ENCODE measurements around the gene ST6GAL2.

Gene ST6GAL2

DNA sequence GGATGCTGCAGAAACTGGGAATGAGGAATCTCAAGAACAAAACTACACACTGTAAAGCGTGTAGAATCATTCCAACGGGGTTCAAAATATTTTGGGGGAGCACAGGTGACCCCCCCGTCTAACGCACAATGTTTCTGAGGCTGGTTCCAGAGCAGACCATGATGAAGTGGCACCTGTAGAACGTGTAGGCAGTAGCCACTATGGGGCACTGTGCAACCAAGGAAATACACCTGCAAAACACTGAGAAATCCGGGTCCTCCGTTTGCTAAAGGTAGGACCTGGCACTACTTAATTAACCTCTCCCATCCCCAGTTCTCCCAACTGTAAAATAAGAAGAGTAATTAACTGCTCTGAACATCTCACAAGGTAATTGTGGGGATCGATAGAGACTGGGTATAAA, 22.6 kb downstream of the ST6GAL2 start:
- no peak for DNase-seq (ENCODE audit: low read depth)

DNA sequence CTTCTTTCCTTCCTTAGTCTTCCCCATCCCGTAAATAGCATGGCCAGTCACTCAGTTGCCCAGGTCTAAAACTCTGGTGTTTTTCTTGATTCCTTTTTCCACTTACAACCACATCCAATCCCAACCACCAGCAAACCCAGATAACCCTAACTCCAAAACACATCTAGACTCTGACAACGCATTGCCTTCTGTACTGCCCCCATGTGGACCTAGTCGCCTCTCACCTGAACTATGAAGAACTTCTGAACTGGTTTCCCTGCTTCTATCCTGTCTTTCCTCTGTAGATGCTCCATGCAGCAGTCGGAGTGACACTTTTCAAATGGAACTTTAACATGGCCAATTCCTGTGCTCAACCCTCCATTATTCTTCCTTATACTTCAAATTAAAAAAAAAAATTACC, 26.5 kb downstream of the ST6GAL2 start:
- no peak for DNase-seq (ENCODE audit: low read depth)

DNA sequence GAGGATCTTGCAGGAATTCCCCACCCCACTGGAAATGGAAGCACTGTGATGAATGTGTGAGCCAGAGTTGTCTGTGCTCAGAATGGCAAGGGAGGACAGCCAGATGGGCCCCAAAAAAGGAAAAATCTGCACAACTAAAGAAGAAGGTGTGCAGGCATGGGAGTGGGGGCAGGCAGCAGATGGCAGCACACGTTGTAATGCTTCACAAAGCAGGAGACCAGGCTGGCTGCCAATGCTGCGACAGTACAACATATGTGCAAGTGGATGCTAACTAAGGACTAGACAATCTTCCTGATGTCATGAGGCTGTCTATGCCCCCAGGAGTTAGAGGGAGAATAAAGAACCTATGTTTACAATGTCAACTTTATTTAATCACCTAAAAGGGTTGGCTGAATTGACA, 27.2 kb downstream of the ST6GAL2 start:
- DNase-seq (ENCODE audit: low read depth): no peak

DNA sequence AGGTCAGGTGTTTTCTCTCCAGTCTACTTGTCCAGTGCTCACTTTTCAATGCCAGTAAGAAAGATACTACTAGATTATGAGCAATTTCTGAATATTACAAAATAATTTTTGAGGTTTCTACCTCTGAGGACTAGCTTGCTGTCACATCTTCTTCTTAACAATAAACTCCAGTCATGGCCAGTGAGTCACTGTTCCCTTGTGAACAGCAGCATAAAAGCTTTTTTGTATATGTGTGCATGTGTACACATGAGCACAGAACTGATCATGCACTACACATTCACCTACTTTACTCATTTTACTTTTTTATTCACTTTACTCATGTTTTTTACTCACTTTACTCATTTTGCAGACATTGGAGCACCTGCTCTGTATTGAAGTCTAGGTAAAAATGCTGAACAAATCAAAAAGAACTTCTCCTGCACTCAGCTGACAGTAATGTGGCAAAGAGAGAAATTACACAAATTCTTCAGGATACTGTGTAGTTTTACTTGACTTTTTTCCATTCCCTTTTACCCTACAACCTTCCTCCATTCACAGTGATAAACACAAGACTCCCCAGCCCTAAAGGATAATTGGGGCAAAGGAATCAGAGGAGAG, 28.0 kb downstream of the ST6GAL2 start:
- no peak for DNase-seq (ENCODE audit: low read depth)

DNA sequence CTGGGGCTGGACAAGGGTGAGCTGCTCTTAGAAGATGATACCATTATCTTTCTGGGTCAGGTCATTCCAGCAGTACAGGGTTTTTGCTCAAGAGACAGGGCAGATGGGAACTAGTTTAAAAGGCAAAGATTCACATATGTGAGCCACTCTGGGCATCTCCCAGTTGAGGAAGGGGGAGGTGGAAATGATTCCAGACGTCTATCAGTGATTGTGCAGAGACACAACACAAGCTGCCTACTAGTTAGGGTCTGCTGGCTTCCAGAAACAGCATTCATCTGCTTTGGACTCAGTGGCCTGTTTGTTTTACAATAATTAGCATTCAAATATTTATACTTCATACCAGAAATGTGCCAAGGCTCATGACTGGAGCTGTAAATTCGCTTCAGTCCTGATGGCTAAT, 32.3 kb downstream of the ST6GAL2 start:
- DNase-seq (ENCODE audit: low read depth): no peak

DNA sequence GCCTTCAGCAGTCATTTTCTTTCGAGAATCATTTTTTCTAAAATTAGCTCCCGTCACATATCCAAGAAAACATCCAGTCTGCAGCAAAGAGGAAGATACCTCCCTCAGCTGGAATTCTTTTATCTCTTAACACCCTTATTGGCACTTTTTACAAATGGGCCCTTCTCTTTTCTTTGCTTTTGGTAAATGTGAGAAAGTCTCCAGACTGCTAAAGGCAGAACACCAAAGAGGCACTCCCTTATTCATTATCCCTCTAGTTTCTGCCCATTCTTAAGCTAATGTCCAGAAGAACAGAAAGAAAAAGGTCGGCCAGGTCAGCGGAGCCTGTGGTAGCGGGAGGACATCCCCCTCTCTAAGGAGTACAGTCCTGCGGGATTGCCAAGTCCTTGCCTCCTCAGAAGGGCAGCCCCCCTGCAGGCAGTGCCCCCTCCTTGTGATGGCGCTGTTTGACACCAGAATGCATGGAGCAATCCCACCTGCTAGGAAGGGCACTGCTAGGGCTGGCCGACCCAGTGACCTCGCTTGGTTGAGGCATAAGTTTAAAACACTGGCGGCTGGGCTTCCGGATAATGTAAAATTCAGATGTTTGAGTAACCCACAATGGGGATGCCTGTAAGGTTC, 34.0 kb downstream of the ST6GAL2 start:
- DNase-seq (ENCODE audit: low read depth): no peak

DNA sequence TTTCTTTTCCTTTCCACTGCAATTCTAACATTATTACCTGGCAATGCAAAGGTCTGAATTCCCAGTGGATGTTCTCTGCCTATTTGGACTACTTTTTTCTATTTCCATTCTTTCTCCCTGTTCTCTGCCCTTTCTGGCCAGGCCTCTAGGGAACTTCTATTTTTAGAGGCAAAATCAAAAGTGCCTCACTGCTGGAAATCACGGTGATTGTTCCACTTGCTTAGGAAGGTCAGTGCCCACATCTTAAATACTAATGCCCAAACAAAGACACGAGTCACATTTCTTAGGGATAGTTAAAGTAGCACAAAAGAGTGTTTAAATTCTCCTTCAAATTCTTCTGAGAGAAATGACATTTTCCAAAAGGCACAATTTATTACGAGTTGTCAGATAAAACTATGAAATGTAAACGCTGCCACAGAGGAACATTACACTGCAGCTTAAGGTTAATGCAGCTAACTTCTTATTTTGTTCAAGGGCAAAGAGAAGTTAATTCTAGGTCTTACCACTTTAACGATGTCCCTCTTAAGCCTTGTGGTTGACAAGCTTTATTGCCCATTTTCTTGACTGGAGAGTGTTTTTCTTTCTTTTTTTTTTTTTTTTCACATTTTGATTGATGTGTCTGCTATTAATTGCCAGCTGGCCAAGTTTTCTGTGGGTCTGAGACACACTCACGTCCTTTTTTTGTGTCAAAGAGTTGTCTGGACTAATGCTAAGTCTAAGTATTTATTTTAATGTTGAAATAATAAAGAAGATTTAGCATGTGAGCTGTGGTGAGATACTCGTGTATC, 34.7 kb downstream of the ST6GAL2 start:
- no peak for DNase-seq (ENCODE audit: low read depth)

DNA sequence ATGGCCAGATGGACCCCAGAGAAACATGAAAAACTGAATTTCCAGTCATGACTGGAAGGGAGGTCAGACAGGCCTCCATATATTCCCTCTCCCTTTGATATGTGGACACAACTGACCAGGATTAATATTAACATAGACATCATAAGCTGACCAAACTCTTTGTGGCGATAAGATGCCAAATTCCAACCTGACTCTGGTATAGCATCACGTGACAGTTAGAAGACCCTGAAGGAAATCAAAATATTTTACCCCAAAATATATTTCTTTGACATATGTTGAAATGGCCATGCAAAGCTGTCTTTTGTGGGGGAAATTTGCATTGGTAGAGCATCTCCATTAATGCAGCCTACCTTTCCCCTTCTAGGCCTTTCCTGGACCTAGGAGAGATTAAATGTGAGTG, 36.7 kb downstream of the ST6GAL2 start:
- no peak for DNase-seq (ENCODE audit: low read depth)

DNA sequence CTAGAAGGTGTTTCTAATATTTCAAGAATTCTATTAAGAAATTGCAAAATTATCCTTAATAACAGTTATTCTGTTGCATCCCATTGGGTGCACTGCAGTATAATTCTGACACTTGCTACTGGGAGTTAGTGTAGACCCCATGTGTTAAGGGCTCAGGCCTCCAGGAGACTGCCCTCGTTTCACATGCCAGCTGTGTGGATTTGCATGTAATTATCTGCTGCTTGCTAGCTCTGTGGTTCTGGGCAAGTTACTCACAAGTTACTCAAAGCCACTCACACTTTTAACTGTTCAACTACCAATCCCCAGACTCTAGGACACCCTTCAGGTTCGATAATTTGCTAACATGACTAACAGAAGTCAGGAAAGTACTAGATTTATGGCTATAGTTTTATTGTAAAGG, 38.6 kb downstream of the ST6GAL2 start:
- no peak for DNase-seq (ENCODE audit: low read depth)

DNA sequence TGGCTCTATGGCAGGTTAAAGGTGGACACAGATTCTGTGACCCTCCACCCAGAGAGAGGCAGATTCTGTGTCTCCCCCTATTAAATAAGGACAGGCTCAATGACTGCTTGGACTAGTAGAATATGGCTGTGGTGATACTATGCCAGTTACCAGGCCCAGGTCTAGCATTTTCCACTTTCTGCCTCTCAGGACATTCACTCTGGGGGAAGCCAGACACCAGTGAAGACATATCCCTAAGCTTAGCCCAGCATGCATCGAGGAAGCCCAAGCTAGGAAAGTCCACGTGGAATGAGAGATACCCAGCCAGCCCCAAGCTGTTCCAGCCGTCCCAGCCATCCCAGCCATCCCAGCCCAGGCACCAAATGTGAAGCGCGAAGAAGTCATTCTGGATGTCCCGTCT, 40.3 kb downstream of the ST6GAL2 start:
- no peak for DNase-seq (ENCODE audit: low read depth)

DNA sequence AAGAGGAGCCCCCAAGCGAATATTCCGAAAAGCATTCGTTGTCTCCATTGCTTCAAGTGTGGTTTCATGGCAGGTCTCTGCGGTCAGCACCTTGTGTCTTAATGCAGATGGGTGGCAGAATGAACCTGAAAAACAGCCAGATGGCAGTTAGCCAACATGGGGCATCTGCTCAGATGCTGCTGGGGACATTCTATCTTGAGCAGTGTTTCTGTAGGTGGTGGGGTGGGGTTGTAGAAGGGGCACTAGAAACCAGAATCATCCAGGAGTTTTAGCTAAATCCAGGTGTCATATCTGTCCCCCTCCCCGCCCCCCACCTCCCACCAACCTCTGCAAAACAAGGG, 42.1 kb downstream of the ST6GAL2 start:
- no peak for DNase-seq (ENCODE audit: low read depth)

DNA sequence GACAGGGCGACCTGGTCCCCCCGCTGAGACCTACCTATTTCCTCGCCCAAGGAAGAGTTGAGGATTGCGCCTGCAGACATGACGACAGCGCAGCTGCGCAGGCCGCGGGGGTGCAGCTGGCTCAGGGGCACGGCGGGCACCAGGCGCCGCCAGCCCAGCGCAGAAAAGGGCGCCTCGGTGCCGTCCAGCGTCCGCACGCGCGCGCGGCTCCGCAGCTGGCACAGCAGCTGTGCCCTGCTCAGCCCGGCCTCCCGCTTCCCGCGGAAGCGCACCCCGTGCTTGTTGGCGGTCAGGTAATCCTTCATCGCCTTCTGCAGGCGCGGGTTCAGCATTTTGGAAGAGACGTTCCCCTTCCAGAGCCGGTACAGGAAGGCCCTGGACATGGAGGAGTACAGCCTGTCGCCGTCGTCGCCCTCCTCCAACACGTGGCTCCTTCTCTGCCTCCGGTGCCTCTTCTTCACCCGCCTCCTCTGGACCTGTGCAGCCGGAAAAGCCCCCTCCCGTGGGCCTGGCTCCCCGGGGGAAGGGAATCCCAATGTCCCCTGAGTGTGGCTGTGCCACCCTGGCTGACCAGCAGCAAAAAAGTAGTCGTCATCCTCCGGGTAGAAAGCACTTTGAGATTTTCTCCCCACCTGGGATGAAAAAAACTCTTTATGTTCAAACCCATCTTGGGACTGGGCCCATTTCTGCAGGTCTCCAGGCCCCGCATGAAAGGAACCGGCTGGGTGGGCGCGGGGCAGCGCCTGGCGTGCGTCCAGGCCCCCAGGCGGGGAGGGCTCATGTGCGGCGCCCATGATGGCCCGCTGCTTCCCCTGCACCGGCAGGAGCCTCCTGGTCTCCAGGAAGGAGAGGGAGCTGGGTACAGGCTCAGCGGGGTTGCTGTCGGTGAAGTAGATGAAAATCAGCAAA, 42.7 kb downstream of the ST6GAL2 start:
- DNase-seq (ENCODE audit: low read depth): no peak

DNA sequence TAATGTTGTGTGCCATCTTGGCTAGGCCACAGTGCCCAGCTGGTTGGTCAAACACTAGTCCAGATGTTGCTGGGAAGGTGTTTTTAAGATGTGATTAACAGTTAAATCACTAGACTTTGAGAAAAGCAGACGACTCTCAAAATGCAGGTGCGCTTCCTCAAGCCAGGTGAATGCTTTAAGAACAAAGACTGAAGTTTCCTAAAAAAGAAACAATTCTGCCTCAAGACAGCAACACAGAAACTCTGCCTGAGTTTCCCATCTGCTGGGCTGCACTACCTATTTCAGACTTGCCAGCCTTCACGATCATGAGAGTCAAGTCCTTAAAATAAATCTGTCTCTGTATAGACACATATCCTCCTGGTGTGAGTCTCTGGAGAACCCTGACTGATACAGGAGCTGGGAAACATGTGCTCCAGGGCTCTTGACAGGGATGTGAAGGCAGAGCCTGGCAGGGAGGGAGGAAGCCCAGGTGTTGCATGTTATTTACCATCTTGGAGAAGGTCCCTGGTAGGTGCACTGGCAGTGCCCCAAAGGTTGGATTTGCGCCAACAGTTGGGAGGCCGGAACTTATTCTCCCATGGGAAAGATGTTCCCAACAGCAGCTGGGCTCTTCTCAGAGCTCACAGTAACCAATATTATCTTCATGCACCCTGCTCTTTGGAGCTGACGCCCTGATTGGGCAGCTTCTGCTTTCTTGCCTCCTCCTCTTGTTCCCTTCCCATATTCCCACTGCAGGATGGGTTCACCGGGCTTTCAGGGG, 43.9 kb downstream of the ST6GAL2 start:
- DNase-seq (ENCODE audit: low read depth): no peak

DNA sequence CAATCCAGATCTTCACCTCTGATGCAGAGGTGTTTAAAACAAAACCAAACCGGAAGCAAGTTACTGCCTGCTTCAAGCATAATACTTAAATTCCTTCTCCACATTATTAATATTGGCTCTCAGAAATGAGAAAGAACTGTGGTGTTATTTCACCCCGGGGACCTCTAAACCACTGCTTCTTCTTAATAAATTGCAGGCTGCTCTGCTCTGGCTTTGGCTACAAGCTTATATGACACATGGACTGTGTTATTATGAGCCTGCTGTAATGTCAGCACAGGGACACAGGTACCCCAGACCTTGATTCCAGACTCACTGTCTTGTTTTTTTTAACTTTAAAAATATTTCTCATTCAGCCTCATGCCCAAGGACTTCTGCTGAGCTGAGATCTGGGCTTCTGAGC, 45.1 kb downstream of the ST6GAL2 start:
- no peak for DNase-seq (ENCODE audit: low read depth)

DNA sequence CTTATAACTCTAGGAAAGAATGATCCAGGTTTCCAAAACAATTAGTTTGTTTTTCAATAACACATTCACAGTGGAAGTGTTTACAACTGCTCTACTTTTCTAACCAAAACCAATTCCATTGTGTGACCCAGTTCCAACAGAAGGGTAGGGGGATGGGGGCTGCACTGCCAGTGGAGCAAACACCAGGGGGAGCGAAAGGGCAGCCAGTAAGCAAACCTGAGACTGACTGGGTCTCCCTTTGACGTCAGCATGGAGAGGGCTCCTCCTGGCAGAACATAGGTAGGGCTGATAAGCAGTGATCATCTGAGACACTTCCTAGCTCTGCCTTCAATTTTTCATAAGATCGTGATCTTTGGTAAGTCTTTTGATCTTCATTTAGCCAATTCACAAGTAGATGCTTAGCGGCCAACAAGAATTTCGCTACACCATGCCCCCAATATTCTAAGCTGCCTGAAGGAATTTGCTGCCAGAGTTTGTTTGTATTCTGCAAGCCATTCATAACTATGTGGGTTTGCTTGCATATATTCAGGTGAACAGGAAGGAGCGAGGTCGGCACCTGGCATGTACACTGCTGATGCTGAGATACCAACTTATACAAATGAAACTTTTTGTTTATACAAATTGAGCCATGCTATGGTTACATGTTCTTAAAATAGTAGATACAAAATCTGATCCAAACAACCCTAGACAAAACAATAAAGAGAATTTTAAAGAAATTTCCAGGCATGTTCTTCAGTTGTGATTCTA, 45.9 kb downstream of the ST6GAL2 start:
- no peak for DNase-seq (ENCODE audit: low read depth)

DNA sequence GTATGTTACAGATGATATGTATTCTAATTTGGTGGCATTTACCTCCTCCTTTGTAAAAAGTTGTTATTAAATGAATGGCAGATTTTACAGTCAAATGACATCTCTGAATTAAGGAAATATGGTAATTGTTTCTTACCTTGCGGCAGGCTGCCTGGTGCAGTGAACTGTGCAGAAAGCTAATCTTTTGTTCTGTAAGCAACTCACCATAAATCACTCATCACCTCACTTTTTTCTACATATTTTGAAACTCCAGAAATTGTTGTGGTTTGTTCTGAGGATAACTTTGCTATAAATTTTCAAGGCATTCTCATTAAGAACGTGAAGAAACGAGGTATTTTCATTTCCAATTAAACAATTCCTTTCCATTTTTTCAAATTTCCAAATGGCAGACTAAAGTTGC, 52.7 kb downstream of the ST6GAL2 start:
- no peak for DNase-seq (ENCODE audit: low read depth)

DNA sequence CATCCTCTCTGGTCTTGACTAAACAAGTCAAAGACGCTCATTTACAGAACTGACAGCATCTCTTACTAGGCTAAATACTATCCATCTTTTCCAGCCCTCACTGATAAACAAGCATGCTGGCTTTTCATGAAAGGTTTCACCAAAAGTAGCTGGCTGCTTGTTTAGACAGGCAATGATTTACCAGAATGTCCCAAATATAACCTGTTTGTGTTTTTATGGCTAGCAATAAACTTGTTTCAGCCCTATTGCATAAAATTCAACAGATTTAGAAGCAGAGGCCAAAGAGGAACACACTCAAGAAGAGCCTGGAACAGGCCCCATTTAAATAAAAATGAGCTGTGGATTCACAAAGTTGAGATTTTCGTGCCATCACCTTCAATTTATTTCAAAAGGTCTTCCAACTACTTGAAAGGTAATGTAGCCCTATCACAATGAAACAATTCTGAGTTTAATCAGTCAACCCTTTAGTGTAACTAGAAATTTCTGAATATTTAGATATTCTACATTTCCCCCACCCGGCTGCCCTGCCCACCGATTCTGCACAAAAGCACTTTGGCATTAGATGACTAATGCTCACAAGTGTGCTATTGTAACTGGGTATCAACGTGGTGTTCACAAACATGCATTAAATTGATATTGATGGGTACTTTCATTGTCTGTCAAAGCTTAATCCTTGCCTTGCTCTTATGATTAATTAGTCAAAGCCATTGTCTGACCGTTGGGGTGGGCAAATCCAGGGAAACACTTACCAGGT, 54.0 kb downstream of the ST6GAL2 start:
- no peak for DNase-seq (ENCODE audit: low read depth)

DNA sequence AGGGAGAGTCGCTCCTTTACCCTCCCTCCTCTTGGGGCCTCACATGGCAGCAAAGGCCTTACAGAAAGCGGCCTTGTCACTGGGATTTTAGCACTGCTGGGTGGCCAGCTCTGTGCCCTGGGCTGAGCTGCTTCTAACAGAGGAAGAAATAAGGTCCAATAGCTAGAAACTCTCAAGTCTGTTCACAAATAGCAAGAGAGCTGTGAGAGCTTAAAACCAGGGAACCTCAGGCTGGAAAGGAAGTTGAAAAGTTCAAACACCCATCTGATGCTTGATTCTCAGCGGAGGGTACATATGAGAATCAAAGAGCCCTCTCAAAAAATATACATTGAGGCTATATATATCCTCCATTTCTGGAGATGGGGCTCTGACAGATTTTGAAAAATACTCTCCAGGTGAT, 54.7 kb downstream of the ST6GAL2 start:
- DNase-seq (ENCODE audit: low read depth): no peak

DNA sequence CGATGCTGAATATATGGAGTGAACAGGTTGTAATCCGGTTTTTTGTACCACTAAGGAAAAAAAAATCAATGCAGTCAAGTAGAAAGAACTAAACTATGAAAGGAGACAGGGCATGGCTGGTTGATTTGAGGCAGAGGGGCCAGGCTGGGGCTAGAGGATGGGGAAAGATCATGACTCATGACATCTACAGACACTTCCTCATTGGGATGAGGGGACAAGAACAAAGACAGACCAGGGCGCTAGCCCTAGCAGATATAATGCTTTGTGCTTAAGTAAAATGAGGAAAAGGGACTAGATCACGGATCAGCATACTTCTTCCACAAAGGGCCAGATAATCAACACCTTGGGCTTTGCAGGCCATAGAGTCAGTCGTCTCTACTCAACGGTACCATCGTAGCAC, 55.8 kb downstream of the ST6GAL2 start:
- DNase-seq (ENCODE audit: low read depth): no peak

DNA sequence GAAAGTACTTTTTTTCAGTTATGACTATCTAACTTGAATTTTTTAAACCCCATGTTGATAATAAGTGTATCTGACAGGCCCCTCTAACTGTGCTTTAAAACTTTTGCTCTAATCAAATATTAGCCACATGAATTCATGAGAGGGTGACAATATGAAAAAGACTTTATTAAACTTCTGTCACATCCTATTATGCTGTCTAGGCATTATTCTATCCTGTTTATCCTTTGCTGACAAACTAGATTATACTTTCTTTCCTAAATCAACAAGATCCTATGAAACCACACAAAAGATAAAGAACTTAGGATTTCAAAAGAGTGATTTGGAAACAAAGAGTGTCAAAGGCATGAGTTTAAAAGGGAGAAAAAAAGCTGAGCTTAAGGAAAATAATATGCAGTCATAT, 57.8 kb downstream of the ST6GAL2 start:
- no peak for DNase-seq (ENCODE audit: low read depth)
